SKM-1 (cell line): Measurements from ENCODE around the gene LHB.
"Not testable (repeated sequence)": the region's sequence is repeated elsewhere in the genome, so short reads cannot be mapped to it uniquely, and the experiment has no call there.

Source experiments
- DNase-seq: peaks from one replicate; lab custom pipeline; 2025; ENCODE audit not compliant: unreplicated experiment; lab: John Stamatoyannopoulos, UW

The LHB gene

GRCh38 chr19:49038557-49039276, 21.8 kb upstream of the LHB start:
- not testable (repeated sequence) for DNase-seq

- DNase-seq = not testable (repeated sequence)
Observed at GRCh38 chr19:49038111-49038510, 21.2 kb upstream of the LHB start.

GRCh38 chr19:49036815-49037214, 19.9 kb upstream of the LHB start, which contains the start of gene CGB1:
Gene CGB1 (minus strand): TSS chr19:49036895. CDS start chr19:49036711, 184 bp downstream.
- DNase-seq = not testable (repeated sequence)

GRCh38 chr19:49031642-49032301, 14.9 kb upstream of the LHB start, which contains the start of gene CGB2:
Gene CGB2 (plus strand): TSS chr19:49031890. CDS start chr19:49032096, 206 bp downstream.
- DNase-seq = not testable (repeated sequence)

- DNase-seq = not testable (repeated sequence)
Observed at GRCh38 chr19:49030323-49030722, 13.4 kb upstream of the LHB start.

GRCh38 chr19:49029749-49030148, 12.9 kb upstream of the LHB start:
- not testable (repeated sequence) for DNase-seq

GRCh38 chr19:49028686-49029085, 11.8 kb upstream of the LHB start:
- DNase-seq = not testable (repeated sequence)

- DNase-seq = not testable (repeated sequence)
Observed at GRCh38 chr19:49025599-49025998, 8.7 kb upstream of the LHB start.

- not testable (repeated sequence) for DNase-seq
Observed at GRCh38 chr19:49025088-49025487, 8.2 kb upstream of the LHB start.

- not testable (repeated sequence) for DNase-seq
Observed at GRCh38 chr19:49024233-49024632, 7.3 kb upstream of the LHB start, which contains the start of gene CGB3. Gene CGB3 (minus strand): TSS chr19:49024333. CDS start chr19:49023971, 362 bp downstream.

- DNase-seq = no peak
Observed at GRCh38 chr19:49022116-49022515, 5.2 kb upstream of the LHB start.

GRCh38 chr19:49020931-49021895, 4.3 kb upstream of the LHB start:
- DNase-seq = no peak

- DNase-seq = no peak
Observed at GRCh38 chr19:49020342-49020741, 3.5 kb upstream of the LHB start.

GRCh38 chr19:49019242-49019932, 2.5 kb upstream of the LHB start:
- DNase-seq = no peak

- not testable (repeated sequence) for DNase-seq
Observed at GRCh38 chr19:49018388-49019241, 1.7 kb upstream of the LHB start.

- no peak for DNase-seq
Observed at GRCh38 chr19:49017666-49018351, 918 bp upstream of the LHB start.

- DNase-seq = no peak
Observed at GRCh38 chr19:49016067-49016839, 638 bp downstream of the LHB start.

GRCh38 chr19:49014870-49015255, 2.0 kb downstream of the LHB start:
- no peak for DNase-seq
